NCI-H2196 treated with DMSO at 0.1 percent for 48 hours (cell line): ENCODE data around the gene KIR2DL1.
"Not testable (repeated sequence)": the region's sequence is repeated elsewhere in the genome, so short reads cannot be mapped to it uniquely, and the experiment has no call there.

Experiments
- DNase-seq: peaks from one replicate; lab custom pipeline; 2025; ENCODE audit not compliant: unreplicated experiment; lab: John Stamatoyannopoulos, UW

The KIR2DL1 gene

DNA sequence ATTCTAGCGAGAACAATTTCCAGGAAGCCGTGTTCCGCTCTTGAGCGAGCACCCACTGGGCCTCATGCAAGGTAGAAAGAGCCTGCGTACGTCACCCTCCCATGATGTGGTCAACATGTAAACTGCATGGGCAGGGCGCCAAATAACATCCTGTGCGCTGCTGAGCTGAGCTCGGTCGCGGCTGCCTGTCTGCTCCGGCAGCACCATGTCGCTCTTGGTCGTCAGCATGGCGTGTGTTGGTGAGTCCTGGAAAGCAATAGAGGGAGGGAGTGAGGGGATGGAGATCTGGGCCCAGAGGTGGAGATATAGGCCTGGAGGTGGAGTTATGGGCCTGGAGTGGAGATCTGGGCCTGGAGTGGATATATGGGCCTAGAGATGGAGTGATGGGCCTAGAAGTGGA is at the start of gene KIR2DL1:
KIR2DL1 (plus strand) TSS at position 148 of the 400 bp plus-strand sequence; CDS start at position 206, 58 bp downstream.
- DNase-seq = not testable (repeated sequence)

GRCh38 chr19:54724142-54724541 is 45.5 kb upstream of the KIR2DL1 start, which contains the start of gene KIR3DL3:
KIR3DL3 (plus strand) TSS chr19:54724442; CDS start chr19:54724497, 55 bp downstream.
- DNase-seq = no peak

- no peak for DNase-seq
These were observed 44.9 kb upstream of the KIR2DL1 start for GRCh38 chr19:54724644-54725043.

DNA sequence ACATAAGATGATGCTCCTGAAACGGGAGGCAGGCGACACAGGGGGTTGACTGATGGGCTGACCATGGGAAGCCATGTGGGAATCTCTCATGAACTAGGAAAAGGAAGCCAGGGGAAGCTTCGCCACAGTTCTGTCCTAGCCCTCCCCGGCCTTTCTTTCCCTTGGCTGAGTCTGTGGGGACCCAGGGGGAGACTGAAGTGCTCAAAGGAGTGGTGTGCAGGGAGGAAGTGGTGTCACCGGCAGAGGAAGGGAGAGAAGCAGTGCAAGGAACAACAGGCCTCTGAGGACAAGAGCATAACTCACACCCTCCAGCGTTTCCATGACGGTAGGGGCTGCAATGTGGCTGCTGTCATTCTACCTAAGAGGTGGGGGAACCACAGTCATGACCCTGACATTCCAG is 44.3 kb upstream of the KIR2DL1 start:
- no peak for DNase-seq

DNA sequence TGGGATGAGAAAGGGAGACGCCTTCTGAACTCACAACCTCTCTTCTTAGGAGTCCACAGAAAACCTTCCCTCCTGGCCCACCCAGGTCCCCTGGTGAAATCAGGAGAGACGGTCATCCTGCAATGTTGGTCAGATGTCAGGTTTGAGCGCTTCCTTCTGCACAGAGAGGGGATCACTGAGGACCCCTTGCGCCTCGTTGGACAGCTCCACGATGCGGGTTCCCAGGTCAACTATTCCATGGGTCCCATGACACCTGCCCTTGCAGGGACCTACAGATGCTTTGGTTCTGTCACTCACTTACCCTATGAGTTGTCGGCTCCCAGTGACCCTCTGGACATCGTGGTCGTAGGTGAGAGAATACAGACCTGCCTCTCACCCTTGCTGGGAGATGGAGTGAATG is 42.0 kb upstream of the KIR2DL1 start:
- DNase-seq = no peak

DNA sequence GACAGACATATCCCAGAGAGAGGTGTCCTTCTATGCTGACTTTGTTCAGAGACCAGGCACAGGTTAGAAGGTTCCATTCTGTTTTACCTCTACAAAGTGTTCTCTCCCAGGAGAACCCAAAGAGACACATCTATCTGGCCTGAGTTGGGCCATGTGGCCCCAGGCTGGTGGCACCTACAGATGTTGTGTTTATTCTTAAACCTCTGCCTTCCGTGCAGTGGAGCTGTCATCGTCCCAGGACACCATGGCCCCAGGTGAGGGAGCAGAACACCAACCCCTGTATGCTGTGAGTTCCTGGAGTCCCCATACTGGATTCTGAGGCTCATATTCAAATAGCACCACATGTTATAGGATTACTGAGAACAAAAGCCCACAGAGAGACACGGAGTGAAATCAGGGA is 41.4 kb upstream of the KIR2DL1 start:
- DNase-seq = no peak

- no peak for DNase-seq
These were observed 40.0 kb upstream of the KIR2DL1 start for GRCh38 chr19:54729416-54730188.

DNA sequence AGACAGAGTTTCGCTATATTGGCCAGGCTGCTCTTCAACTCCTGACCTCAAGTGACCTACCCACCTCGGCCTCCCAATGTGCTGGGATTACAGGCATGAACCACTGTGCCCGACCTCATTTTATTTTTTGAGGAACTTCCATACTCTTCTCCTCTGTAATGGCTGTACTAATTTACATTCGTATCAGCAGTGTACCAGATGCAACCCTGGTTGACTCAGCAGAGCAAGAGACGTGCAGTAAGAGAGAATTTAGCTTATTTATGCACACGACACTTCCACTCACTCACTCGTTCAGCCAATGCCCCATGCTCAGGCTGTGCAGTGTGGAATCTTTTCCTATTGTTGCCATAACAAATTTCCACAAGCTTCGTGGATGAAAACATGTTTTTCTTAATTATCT is 38.4 kb upstream of the KIR2DL1 start:
- DNase-seq = no peak

GRCh38 chr19:54738306-54738705 is 31.3 kb upstream of the KIR2DL1 start, which contains the start of gene KIR2DL3:
KIR2DL3 (plus strand) TSS chr19:54738513; CDS start chr19:54738546, 33 bp downstream.
- not testable (repeated sequence) for DNase-seq

DNA sequence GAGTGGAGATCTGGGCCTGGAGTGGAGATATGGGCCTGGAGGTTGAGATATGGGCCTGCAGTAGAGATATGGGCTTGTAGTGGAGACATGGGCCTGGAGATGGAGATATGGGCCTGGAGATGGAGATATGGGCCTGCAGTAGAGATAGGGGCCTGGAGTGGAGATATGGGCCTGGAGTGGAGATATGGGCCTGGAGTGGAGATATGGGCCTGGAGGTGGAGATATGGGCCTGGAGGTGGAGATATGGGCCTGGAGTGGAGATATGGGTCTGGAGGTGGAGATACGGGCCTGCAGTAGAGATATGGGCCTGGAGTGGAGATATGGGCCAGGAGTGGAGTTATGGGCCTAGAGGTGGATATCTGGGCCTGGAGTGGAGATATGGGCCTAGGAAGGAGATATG is 30.9 kb upstream of the KIR2DL1 start:
- DNase-seq = no peak

- no peak for DNase-seq
These were observed 29.8 kb upstream of the KIR2DL1 start for GRCh38 chr19:54739587-54740497.

- not testable (repeated sequence) for DNase-seq
These were observed 27.6 kb upstream of the KIR2DL1 start for GRCh38 chr19:54741950-54742349.

- not testable (repeated sequence) for DNase-seq
These were observed 25.5 kb upstream of the KIR2DL1 start for GRCh38 chr19:54744080-54744479.

GRCh38 chr19:54747614-54748322 is 21.8 kb upstream of the KIR2DL1 start:
- not testable (repeated sequence) for DNase-seq

- not testable (repeated sequence) for DNase-seq
These were observed 19.3 kb upstream of the KIR2DL1 start for GRCh38 chr19:54750276-54750675.

- not testable (repeated sequence) for DNase-seq
These were observed 13.1 kb upstream of the KIR2DL1 start for GRCh38 chr19:54756204-54757110.

DNA sequence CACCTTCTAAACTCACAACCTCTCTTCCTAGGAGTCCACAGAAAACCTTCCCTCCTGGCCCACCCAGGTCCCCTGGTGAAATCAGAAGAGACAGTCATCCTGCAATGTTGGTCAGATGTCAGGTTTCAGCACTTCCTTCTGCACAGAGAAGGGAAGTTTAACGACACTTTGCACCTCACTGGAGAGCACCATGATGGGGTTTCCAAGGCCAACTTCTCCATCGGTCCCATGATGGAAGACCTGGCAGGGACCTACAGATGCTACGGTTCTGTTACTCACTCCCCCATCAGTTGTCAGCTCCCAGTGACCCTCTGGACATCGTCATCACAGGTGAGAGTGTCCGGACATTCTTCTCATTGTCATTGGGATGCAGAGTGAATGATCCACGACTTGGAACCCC is 11.0 kb upstream of the KIR2DL1 start:
- not testable (repeated sequence) for DNase-seq

DNA sequence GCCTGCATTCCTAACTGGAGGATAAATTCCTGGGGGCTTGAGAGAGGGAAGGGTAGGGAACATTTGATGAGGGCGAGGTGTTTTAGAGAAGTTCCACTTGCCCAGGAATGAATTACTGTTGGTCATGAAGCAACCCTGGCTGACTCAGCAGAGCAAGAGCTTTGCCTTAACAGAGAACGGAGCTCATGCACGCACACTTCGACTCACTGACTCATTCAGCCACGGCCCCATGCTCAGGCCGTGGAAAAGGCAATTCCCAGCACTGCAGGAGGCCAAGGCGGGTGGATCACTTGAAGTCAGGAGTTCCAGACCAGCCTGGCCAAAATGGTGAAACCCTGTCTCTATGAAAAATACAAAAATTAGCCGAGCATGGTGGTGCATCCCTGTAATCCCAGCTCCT is 5.4 kb upstream of the KIR2DL1 start:
- DNase-seq = not testable (repeated sequence)

GRCh38 chr19:54766464-54766863 is 3.1 kb upstream of the KIR2DL1 start:
- not testable (repeated sequence) for DNase-seq

GRCh38 chr19:54770511-54770910 is 918 bp downstream of the KIR2DL1 start:
- not testable (repeated sequence) for DNase-seq
